Measurements from ENCODE around the gene VSIG10L.

VSIG10L gene

GRCh38 chr19:51341976-51342580 lies at the start of gene VSIG10L:
Gene VSIG10L, minus strand, starts transcription at chr19:51342139. Its CDS starts 15 bp downstream, at chr19:51342124.
- no peak for DNase-seq (ENCODE audit: low spot score)

GRCh38 chr19:51391073-51391611 lies 49.2 kb upstream of the VSIG10L start:
- no peak for DNase-seq (ENCODE audit: low spot score)

GRCh38 chr19:51389143-51389542 lies 47.2 kb upstream of the VSIG10L start:
- no peak for DNase-seq (ENCODE audit: low spot score)

DNA sequence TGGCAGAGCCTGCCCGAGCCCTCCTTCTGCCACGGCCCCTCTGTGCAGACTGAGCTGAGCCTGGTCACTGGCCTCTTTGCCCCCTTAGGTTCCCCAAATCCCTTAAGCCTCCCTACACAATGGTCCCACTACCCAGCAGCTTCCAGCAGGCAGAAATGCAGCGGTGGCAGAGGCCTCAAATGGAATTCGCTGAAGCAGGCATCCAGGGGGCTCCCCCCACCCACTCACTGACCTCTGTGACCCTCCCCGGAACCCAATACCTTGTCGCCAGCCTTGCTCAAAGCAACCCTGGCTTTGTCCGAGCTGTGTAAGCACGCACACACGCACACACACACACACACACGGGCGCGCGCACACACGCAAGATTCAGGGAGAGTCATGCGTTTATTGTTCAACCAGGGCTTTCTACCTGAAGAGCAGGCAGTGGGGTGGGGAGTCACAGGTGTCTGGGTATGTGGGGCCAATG lies 46.0 kb upstream of the VSIG10L start, which contains the start of gene LIM2:
TSS of gene LIM2 (minus strand) at position 51 of the 466 bp plus-strand sequence. CDS start 531 bp downstream, outside the sequence.
- DNase-seq (ENCODE audit: low spot score): no peak

DNA sequence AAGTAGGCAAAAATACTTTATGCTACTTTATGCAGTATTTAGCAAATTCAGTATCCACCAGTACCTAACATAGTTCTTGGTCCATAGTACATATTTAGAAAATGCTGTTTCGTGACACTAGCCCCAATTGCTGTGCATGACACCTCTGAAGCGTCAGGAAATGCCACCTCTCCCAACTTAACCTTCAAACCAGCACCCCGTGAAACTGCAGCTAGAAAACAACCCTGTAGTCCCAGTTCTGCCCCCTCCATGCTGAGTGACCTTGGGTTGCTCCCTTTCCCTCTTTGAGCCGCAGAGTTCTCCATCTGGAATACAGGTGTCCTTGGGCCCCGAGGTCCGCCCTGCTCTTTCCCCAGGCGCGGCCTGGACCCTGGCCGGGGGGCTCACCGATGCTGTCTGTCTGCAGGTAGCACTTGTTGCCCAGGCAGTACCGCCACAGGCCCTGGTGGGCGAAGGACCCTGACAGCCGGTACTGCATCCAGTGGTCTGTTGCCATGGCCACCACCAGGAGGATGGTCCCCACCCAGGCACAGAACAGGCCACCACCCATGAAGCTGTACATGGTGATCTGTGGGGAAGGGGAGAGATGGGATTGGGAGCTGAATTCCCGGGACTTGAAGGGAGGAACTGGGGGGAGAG lies 45.1 kb upstream of the VSIG10L start:
- DNase-seq (ENCODE audit: low spot score): no peak

DNA sequence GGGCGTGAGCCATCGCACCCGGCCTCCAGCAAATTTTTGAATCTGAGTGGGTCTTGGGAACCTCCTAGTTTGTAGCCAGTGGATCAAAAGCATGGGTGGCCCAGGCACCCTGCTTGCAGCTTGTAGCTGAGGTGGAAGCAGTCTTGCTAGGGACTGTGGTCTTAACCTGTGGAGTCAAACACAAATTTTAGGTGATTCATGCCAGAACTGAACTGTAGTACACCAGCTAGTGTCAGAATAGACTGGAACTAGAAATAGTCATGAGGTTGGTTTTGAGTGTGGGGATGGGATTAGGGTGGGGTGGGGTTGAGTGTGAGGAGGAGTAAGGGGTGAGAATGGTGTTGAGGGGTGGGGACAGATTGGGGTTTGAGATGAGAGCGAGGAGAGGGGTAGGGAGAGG lies 40.1 kb upstream of the VSIG10L start:
- no peak for DNase-seq (ENCODE audit: low spot score)

DNA sequence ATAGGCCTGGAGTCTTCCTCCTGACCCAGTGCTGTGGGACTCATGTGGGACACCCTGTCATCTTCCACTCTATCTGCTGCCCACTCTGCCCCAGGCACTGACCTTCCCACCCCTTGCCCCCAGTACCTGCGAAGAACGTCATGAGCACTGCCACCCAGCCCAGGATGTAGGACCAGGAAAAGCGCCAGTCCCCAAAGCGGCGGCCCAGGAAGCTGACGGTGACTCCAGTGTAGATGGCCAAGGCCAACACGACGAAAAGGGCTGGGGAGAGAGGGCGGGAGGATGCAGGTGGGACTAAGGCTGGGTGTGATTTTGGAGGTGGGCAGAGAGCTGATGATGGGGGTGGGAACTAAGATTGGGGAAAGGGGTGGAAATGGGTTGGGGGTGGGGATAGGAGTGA lies 38.4 kb upstream of the VSIG10L start:
- no peak for DNase-seq (ENCODE audit: low spot score)

- DNase-seq (ENCODE audit: low spot score): no peak
Observed at GRCh38 chr19:51377422-51377821, 35.5 kb upstream of the VSIG10L start.

DNA sequence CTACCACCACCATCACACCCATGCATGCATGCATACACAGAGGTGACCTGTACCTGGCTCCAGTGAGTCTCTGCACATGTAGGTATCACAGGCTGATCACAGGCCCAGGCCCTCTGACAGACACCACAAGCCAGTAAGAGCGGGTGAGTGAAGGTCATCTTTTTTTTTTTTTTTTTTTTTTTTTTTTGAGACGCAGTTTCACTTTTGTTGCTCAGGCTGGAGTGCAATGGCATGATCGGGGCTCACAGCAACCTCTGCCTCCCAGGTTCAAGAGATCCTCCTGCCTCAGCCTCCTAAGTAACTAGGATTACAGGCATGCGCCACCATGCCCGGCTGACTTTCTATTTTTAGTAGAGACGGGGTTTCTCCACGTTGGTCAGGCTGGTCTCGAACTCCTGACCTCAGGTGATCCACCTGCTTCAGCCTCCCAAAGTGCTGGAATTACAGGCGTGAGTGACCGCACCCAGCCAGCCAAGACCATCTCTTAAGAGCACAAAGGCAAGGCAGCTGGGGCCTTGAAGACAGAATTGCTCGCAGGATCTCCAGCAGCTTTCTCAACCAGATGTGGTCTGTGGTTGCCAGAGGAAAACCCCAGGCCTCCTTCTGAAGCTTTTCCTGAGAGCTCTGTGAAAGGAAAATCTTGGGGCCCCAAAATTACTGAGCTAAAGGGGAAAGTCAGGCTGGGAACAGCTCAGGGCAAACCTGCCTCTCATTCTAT lies 33.7 kb upstream of the VSIG10L start:
- DNase-seq (ENCODE audit: low spot score): no peak

DNA sequence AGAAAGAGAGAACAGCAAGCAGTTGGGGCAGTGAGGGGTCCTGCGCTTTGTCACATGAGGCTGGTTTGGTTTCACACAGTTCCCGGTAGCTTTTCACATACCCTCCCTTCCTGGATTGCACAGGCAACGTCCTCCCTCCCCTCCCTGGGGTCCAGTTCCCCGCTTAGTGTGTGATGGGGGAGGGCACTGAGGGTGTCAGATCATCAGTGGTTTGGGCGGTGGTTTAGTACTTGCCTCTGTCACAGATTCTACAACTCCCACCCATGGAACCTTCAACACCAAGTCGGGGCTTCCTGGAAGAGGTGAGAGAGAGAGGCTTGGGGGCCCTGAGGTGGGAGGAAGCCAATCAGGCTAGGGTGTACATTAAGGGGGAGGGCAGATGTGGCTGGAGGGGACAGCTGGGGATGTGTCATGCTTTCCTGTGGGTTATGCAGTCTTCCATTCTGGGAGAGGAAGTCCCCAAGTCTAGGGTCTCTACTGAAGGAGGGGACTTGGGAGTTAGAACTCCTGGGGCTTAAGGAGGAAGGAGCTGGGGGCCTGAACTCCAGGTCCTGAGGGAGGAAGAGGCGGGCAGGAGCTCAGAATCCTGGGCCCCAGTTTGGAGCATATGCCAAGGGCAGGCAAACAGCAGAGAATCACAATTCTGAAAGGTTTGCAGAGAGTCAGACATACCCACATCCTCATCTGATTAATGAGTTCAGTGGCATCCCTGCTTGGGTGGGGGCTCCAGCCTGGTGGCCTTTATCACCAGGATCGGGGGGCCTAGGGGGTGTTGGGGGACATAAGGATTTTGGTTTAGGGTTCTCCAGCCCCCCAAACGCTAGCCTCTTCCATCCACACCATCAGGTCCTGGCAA lies 30.9 kb upstream of the VSIG10L start, which contains the start of gene NKG7:
TSS of gene NKG7 (minus strand) at position 6 of the 856 bp plus-strand sequence. CDS start 119 bp downstream, outside the sequence.
- no peak for DNase-seq (ENCODE audit: low spot score)

DNA sequence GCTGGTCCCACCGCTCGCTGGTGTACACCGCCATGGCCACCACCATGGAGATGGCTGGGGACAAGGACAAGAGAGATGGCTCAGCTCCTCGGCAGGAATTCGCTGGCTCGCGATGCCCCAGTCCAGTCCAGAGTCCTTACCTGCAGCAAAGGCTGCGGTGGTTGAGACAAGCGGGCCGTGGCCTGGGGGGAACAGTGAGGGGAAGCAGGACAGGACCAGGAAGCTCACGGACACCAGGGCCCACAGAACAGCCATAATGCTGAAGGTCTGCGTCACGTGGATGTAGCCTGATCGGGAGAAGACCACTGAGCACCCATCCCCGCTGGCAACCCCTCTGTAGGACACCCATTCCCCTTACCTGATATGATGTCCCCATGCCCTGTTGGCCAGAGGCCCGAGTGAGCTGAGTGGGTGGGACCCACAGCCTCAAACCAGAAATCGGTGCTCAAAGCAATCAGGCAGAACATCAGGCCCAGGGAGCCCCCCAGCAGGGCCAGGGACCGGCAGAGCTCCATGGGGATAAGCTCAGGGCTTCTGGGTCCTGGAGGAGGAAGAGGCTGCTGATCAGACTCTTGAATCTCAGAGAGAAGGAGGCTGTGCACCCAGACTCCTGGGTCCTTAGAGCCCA lies 30.2 kb upstream of the VSIG10L start:
- no peak for DNase-seq (ENCODE audit: low spot score)

GRCh38 chr19:51371186-51371690 lies 29.3 kb upstream of the VSIG10L start:
- DNase-seq (ENCODE audit: low spot score): no peak

DNA sequence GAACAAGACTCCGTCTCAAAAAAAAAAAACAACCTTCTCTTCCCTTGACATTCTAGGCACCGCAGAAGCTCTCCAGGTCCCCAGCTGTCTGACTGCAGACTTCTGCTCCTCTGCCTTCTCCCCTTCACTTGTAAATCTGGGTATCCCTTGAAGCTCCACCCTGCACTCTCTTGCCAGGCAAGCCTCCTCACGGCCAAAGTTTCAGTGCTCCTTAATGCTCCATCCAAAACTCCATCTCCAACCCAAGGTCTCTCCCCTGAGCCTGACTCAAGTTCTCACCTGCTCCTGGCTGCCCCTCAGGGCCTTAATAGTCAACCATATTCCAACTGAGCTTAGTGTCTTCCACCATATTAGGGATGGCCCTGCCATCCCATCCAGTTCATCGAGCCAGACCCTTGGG lies 28.3 kb upstream of the VSIG10L start:
- no peak for DNase-seq (ENCODE audit: low spot score)

DNA sequence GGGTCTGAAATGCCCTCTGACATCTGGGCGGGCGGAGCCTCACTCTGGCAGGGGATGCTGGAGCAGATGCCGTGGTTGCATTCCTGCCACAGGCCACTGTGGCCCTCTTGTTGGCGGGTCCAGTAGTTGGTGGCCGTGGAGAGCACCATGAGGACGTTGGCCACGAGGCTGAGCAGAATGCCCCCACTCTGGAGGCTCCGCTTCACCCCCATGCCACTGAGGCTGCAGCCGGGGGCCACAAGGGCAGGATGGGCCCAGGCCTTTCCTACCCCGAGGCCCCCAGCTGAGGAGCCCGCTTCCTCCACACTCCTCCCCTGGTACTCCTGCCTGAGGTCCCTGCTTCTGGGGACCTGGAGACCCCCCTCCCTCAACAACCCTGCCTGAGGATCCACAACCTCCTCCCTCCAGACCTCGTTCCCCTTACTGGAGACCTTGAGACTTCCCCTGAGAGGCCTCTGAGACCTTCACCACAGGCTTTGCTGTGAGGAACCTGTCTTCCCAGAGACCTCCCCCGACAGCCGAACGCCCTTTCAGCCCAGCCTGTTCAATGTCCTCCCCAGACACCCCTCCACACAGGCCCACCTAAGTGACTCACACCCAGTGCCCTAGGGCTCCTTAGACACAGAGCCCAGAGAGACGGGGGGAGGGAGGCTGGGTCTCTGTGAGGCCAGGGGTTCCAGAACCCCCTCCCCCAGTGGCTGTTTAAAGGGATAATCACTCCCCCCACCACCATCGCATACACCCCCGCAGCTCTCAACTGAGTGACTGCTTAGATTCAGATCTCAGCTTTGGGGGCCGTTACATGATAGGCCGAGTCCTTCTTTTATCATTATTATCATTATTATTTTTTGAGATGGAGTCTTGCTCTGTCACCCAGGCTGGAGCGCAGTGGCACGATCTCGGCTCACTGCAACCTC lies 26.7 kb upstream of the VSIG10L start, which contains the start of gene CLDND2:
TSS of gene CLDND2 (minus strand) at position 638 of the 917 bp plus-strand sequence. CDS start at position 212, 426 bp downstream.
- peak; percentile 25 for DNase-seq (ENCODE audit: low spot score)

DNA sequence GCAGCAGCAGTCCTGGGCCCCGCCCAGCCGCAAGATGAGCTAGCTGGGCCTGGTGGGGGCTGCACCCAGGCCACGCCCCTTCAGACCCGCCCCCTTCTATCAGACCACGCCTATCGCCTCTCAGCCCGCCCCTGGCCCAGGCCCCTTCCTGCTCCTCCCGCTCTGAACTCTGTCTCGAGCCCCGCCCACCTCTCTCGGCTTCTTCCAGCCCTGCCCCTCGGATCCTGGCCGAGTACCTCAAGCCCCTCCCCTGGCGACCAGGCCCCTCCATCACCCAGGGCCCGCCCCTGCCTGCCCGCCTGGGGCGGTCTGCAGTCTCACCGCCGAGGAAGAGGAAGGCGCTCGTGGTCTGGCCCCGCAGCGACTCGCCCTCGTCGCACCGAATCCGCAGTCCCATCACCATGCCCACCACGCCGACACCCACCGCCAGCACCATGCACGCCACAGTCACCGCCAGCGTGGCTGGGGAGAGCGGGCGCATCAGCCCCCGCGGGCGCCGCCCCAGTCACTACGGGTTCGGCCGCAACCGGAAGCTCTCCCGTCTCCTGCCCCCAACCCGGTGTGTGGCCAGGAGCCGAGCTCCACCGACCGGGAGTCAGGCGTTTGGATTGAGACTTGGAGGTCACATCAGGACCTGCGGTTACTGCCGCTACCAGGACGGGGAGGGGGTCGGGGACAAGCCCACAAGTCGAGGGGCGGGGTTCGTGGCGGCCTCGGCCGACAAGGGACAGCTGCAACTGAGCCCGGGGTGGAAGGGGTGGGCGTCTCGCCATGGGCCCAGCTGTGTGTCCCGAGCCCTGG lies 25.8 kb upstream of the VSIG10L start:
- DNase-seq (ENCODE audit: low spot score): peak; percentile 99

GRCh38 chr19:51367255-51367564 lies 25.3 kb upstream of the VSIG10L start:
- DNase-seq (ENCODE audit: low spot score): no peak

DNA sequence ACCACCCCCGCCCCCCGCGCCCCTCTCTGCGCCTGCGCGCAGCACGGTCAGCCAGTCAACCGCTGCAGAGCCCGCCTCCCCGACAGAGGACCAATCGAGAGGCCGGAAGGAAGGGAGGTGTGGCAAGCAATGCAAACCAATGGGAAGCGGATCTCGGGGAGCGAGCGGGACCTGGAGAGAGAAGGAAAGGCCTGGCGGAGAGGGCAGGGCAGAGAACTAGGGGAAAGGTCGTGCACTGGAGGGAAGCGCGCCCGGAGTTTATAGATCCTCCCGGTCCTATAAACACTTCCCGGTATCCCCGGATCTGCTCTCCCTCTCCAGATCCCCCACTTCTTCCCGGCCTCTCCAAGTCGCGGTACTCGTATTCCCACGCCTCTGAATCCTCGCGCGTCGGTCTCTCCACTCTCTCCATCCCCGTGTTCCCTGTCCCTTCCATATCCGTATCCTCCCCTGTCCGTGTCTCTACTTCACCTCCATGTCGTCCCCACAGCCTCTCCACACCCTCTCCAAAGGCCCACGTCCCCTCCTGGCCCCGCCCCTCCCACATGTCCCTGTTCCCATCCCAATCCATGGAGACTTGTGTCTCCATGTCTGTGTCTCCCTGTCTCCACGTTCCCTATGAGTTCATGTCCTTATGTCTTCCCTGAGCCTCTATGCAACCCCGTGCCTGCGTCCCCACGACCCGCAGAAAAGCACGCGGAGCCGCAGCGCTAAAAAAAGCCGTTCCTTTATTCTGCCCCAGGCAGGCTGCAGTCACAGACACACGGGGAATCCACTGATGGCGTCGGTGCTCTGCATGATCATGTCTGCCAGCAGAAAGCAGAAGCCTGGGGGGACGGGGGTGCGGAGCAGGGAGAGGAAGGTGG lies 24.7 kb upstream of the VSIG10L start:
- DNase-seq (ENCODE audit: low spot score): peak; percentile 100

- no peak for DNase-seq (ENCODE audit: low spot score)
Observed at GRCh38 chr19:51365965-51366388, 24.0 kb upstream of the VSIG10L start, which contains the start of gene ETFB. Gene ETFB, minus strand, starts transcription at chr19:51366388. Its CDS starts 62 bp downstream, at chr19:51366326.
